NCI-H146 (cell line): ENCODE data around the gene CDCA5.
"Not testable (repeated sequence)": the region's sequence is repeated elsewhere in the genome, so short reads cannot be mapped to it uniquely, and the experiment has no call there.

ENCODE experiments used
- DNase-seq: peaks from one replicate; lab custom pipeline; 2025; lab: John Stamatoyannopoulos, UW

CDCA5 gene

DNA sequence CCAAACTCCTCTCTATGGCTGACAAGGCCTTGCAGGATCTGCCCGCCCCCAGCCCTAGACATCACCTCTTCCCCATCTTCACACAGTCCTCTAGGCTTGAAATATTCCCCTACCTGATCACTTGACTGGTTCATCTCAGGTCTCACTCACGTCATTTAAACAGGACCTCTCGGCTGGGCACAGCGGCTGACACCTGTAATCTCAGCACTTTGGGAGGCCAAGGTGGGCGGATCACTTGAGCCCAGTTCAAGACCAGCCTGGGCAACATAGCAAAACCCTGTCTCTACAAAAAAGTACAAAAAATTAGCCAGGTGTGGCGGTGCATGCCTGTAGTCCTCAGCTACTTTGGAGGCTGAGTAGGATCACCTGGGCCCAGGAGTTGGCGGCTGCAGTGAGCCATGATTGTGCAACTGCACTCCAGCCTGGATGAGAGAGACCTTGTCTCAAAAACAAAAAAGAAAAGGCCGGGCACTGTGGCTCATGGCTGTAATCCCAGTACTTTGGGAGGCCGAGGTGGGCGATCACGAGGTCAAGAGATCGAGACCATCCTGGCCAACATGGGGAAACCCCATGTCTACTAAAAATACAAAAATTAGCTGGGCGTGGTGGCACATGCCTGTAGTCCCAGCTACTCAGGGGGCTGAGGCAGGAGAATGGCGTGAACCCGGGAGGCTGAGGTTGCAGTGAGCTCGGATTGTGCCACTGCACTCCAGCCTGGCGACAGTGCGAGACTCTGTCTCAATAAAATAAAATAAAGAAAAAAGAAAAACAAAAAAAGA lies 35.2 kb upstream of the CDCA5 start:
- not testable (repeated sequence) for DNase-seq

DNA sequence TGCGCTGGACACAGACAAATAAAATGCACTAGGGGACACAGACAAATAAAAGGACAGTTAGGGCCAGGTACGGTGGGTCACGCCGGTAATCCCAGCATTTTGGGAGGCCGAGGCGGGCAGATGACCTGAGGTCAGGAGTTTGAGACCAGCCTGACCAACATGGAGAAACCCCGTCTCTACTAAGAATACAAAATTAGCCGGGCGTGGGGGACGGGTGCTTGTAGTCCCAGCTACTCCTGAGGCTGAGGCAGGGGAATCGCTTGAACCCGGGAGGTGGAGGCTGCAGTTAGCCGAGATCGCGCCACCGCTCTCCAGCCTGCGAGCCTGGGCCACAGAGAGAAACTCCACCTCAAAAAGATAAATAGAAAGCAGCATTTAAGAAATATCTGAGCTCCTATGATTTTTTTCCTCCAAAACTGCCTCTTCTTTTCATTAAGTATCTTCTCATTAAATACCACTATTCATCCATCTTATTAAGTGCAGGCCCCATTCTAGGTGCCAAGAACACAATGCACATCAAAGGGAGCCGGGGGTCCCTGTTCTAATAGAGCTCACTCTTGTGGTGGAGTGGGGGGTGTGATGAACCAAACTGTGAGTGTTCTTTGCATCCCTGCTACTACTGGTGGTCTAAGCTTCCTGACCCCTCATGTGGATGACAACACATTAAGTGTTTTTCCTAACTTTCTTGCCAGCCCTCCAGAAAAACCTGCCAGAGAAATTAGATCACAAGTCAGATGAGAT lies 34.4 kb upstream of the CDCA5 start:
- DNase-seq, result no peak

DNA sequence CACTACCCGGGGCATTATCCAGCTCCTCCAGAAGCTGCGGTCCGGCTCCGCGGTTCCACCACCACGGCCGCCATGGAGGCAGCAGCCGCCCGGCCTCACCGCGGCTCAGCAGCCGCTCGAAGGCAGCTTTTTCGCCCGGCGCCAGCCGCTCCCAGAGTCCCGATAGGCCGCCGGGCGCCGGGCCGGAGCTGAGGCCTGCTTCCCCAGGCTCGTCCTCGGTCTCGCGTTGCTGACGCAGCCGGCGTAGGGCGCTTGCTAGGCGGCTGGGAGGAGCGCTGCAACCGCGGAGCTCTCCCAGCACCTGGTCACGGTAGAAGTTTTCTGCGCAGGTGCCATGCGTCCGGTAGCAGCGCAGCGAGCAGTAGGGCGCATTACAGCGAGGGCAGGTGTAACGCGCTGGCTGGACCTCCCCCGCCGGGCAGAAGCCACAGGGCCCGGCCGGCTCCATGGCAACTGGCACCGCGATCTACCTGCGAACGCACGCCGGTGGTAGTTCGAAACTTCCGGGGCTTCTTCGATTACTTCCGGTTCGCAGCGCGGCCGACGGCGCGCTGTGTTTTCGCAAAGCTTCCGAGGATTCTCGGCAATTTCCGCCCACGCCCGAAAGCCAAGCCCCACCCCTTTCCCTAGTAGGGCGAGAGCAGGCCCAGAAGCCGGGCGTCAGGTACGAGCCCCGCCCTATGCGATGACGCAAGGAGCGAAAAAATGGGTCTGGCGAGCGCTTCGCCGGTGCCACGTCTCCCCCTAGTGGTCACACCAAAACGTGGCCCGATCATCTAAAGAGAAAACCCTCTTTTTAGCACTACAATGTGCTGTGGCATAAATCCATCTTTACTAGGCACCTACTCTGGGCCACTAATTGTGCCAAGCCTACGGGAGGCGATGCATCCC lies 33.6 kb upstream of the CDCA5 start, which contains the start of gene ZNHIT2:
Gene ZNHIT2, minus strand, starts transcription at position 496 of the 891 bp plus-strand sequence. Its CDS starts 48 bp downstream, at position 448.
- peak; percentile 99 for DNase-seq

DNA sequence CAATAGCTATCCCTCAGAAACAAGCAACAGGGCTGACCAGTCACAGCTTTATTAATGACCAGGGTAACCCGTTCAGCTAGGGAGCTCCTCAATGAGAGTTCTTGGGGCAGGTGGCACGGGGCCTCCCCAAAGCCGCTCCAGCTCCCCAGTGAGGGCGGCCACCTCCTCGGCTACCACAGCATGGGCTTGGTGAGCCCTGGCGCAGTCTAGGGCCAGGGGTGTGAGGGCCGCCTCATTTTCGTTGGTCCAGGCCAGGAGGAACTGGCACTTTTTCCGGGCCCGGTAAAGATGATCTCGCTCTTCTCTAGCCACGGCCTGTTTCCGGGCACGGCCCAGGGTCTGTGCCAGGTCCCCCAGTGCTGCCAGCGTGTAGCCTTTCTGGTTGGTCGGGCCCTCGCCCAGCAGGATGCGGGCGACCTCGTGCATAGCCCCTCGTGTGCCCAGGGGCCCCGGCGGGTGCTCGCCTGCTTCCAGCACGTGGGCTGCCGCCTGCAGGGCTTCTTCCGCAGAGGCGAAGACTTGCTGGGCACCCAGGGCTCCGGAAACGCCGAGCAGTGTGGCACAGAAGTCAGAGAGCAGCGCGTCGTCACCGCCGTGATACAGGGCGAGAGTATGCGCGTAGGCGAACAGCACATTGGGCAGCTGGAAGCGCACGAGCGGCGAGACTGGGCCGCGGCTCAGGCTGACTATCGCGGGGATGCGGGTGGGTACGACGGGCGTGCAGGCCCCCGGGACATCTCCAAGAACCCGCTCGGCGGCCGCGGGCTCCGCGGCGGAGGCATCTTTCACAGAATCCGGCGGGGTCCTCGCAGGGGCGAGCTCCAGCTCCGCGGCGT lies 32.7 kb upstream of the CDCA5 start:
- peak; percentile 52 for DNase-seq

DNA sequence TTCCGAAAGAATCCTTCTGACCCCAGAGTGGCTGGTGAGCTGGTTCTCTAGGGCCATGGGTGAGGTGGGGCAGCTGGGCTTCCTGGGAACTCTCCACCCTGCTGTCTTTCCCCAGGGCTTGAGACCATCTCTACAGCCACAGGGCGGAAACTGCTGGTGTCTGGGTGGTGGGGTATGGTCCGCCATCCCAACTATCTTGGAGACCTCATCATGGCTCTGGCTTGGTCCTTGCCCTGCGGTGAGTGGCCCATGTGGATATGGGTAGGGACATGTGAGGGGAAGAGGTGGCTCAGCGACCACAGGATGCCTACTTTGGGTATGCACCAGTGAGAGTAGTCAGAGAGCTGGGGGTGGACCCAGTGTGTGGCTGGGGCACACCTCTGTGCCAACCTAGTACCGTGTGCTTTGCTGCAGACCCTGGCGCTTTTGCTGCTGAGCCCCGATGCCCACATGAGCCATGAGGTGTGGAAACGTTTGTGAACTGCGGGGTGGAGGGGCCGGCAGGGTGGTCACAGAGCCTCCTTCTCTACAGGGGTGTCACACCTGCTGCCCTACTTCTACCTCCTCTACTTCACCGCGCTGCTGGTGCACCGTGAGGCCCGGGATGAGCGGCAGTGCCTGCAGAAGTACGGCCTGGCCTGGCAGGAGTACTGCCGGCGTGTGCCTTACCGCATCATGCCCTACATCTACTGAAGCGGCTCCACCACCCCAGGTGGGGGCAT lies 31.7 kb upstream of the CDCA5 start:
- no peak for DNase-seq

DNA sequence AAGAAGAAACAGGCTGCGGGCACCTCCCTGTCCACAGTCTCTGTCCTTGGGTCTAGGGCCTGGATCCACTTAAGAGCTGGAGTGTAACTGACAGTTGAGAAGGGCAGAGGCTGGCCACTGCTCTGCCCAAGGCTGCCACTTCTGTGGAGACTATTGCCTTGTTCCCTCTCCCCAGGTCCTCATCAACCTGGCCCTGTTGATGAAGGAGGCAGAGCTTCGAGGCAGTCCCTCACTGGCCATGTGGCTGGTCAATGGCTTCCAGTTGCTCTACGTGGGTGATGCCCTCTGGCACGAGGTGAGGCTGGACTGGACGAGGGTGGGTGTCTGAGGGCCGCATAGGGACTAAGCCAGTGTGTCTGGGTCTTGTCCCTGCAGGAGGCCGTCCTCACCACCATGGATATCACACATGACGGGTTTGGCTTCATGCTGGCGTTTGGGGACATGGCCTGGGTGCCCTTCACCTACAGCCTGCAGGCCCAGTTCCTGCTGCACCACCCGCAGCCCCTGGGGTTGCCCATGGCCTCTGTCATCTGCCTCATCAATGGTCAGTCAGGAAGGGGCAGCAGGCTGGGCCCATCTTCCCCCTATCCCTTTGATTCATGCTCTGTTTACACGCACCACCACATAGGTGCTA lies 30.8 kb upstream of the CDCA5 start:
- DNase-seq, result no peak

DNA sequence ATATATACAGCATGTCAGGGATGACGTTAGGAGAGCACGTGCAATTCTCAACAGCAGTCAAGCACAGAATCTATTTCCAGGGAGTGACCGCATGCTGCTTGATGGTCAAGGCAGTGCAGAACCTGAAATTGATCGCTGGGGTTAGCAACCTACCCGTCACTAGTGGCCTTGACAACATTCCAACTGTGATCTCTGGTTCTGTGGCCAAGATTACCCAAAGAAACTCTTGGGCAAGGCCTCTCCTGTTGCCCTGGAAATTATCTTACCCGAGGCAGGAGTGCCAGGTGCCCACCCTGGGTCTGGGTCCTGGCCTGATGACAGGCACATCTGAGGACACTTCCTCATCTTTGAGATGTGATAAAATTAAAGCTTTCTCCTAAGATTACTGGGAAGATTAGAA lies 30.0 kb upstream of the CDCA5 start:
- no peak for DNase-seq

DNA sequence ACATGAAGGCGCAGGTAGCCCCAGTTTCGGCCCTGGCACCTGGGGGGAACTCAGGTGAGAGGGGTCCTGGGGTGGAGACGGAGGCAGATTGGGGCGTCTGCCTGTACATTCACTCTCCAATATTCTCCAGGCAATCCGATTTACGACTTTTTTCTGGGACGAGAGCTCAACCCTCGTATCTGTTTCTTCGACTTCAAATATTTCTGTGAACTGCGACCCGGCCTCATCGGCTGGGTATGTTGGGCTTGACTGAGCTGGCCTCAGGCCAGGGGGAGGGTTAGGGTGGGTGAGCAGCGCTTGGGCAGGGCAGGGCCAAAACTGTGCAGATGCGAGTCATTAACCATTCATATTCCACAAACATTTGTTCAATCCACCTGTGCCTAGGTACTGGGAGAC lies 29.5 kb upstream of the CDCA5 start:
- peak; percentile 30 for DNase-seq

DNA sequence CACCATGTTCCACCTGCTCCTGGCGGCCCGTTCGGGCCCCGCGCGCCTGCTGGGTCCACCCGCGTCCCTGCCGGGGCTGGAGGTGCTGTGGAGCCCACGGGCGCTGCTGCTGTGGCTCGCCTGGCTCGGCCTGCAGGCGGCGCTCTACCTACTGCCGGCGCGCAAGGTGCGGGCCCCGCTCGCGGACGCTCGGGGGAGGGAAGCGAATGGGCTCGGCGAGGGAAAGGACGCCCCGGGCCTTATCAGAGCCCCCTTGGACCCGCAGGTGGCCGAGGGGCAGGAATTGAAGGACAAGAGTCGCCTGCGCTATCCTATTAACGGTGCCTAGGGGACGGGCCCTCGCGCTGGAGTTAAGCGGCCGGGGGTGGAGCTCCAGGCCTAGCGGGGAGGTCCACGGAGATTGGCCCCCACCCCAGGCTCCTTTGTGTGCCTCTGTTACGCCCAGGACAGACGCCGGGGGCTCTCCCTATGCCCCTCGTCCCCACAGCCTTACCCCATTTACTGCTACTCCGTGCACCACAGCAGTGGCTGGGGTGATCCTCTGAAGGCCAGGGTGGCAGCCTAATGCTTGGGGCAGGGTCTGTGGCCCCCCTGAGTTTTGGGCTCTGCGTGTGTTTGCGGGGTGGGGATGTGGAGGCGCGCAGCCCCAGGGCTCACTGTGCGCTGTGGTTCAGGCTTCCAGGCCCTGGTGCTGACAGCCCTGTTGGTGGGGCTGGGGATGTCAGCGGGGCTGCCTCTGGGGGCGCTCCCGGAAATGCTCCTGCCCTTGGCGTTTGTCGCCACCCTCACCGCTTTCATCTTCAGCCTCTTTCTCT lies 28.9 kb upstream of the CDCA5 start:
- DNase-seq, result peak; percentile 81

DNA sequence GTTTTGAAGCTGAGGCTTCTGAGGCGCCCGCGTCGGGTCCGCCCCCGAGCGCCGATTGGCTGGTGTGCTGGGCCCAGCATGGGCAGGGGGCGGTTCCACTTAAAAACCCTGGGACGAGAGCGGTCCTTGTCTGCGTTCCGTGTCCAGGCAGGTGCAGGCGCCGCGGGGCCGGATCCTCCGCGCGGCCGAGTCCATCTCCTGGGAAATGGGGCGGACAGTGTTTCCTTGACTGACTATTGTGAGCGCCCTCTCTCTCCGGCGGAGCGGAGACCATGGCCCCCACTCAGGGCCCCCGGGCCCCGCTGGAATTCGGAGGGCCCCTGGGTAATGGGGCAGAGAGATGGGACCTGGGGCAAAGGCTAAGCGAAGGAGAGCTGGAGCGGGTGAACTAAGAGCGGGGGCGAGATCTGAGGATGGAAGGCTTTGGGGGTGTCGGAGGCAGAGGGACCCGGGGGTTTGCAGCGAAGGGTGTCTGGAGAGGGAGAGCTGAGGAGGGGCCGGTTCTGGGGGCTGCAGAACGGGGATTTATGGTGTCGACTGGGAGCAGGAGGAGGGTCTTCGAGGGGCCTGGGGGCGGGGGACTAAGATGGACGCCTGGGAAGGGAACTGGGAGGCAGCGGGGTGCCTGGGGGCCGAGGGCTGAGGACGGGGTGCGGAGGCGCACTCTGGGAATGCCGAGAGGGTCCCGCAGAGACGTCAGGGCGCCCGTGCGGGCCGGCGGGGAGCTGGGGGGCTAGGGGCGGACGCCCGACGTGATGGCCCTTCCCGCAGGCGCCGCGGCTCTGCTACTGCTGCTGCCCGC lies 28.1 kb upstream of the CDCA5 start, which contains the start of gene TM7SF2:
Gene TM7SF2, plus strand, starts transcription at position 129 of the 802 bp plus-strand sequence. Its CDS starts 144 bp downstream, at position 273.
- peak; percentile 98 for DNase-seq

DNA sequence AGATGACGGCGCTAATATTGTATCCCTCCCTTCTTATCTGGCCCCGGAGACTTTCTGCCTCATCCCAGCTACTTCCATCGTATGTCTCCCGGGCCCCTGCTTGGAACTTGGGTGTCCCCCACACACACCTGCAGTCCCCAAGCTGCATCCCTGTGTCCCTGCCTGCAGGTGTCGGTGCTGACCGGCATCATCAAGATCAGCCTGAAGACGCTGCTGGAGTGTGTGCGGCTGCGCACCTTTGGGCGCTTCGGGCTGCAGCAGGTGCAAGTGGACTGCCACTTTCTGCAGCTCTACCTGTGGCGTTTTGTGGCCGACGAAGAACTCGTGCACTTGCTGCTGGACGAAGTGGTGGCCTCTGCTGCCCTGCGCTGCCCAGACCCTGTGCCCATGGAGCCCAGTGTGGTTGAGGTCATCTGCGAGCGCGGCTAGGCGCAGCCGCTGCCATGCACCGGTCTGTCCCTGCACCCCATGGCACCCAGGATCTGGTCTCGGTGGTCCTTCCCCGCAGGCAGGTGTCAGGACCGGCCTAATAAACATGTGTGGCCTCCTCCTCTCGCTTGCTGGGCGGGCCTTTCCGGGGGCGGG lies 27.4 kb upstream of the CDCA5 start:
- DNase-seq, result no peak

DNA sequence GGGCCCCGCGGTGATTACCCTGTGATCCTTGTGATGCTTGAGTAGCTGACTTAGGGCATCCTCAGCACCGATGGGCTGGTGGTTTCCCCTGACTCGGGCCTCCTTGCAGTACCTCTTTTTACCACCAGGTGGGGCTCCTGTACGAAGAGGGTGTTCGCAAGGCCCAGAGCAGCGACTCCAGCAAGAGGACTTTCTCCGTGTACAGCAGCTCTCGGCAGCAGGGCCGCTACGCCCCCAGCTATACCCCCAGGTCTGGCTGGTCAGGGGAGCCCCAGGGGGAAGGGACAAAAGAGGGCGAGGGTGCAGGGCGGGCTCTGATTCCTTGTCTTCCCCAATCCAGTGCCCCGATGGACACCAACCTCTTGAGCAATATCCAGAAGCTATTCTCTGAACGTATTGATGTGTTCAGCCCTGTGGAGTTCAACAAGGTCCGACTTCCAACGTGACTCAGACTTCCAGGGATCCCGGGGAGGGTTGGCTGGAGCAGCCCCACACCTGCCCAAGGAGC lies 26.6 kb upstream of the CDCA5 start:
- DNase-seq, result peak; percentile 76

DNA sequence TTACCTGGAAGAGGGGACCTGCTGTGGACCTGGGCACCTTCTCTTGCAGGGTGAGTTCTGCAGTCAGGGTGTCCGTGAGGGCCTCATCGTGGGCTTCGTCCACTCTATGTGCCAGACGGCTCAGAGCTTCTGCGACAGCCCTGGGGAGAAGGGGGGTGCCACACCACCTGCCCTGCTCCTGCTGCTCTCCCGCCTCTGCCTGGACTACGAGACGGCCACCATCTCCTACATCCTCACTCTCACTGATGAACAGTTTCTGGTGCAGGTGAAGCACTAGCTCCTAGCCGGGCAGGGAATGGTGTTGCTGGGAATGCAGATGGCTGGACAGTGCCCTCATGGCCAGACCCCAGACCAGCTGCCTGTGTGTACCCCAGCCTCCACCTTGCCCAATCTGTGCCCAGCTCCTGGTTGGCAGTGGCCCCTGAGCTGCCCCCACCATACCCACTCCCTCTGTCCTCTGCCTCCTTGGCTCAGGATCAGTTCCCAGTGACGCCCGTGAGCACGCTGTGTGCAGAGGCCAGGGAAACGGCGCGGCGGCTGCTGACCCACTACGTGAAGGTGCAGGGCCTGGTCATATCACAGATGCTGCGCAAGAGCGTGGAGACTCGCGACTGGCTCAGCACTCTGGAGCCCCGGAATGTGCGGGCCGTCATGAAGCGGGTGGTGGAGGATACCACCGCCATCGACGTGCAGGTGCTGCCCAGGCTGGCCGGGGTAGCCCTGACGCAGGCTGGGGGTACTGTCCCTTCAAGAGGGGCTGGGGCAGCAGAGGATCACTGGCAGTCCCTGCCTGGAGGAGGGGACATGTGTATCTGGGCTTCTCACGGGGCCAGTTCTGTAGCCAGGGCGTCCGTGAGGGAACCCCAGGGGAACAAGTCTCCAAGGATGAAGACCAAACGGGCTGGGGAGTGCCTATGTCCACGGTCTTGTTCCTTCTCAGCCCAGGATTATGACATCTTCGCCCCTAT lies 25.7 kb upstream of the CDCA5 start:
- no peak for DNase-seq

DNA sequence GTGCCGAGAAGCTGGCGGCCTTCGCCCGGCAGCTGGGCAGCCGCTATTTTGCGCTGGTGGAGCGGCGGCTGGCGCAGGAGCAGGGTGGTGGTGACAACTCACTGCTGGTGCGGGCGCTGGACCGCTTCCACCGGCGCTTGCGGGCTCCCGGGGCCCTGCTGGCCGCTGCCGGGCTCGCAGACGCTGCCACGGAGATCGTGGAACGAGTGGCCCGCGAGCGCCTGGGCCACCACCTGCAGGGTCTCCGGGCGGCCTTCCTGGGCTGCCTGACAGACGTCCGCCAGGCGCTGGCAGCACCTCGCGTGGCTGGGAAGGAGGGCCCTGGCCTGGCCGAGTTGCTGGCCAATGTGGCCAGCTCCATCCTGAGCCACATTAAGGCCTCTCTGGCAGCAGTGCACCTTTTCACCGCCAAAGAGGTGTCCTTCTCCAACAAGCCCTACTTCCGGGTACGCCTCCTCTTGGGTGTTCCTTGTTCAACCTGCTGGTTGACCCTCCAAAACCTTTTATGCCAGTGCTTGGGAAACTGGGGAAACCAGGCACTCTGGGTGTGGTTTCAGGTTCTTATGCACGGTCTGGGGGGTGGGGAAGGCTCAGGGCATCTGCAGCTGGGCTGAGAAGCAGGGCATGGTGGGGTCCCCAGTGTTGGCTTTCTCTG lies 24.8 kb upstream of the CDCA5 start:
- DNase-seq, result no peak

DNA sequence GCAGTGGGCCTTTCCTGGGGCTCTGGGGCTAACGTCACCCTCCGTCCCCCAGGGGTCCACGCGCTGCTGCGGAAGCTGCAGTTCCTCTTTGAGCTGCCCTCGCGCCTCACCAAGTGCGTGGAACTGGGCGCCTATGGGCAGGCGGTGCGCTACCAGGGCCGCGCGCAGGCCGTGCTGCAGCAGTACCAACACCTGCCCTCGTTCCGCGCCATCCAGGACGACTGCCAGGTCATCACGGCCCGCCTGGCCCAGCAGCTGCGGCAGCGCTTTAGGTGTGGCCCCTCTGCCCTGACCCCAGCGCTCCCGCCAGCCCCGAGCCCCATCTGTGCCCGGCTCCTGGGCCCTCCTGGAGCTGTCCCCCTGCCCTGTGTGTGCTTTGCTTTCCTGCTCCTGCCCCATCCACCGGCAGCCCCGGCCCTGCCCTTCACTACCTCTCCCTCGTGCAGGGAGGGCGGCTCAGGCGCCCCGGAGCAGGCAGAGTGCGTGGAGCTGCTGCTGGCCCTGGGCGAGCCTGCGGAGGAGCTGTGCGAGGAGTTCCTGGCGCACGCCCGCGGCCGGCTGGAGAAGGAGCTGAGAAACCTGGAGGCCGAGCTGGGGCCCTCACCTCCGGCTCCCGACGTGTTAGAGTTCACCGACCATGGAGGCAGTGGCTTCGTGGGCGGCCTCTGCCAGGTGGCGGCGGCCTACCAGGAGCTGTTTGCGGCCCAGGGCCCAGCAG lies 24.1 kb upstream of the CDCA5 start:
- no peak for DNase-seq
